SIG-M5 (cell line): ENCODE data around the gene CEP55.
"Not testable (repeated sequence)": the region's sequence is repeated elsewhere in the genome, so short reads cannot be mapped to it uniquely, and the experiment has no call there.

Experiments
- DNase-seq: peaks from one replicate; lab custom pipeline; 2025; lab: John Stamatoyannopoulos, UW

Gene CEP55

DNA sequence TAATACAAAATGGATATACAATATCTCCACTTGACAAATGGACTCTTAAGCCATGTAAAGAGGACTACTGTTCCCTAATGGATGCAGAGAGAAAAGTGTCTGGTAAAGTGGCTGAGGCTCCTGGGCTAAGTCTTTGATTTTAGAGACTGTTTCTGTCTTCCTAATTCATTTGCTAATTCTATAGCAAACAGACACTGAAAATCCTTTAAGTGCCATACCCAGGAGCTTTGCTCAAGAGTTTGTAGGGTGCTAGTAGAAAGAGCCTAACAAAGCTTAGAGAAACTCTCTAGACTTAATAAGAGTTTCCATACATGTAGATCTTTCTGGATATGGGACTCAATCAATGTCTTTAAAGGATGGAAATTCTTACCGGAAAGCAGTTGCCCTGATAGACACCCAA lies 16.7 kb downstream of the CEP55 start:
- no peak for DNase-seq

DNA sequence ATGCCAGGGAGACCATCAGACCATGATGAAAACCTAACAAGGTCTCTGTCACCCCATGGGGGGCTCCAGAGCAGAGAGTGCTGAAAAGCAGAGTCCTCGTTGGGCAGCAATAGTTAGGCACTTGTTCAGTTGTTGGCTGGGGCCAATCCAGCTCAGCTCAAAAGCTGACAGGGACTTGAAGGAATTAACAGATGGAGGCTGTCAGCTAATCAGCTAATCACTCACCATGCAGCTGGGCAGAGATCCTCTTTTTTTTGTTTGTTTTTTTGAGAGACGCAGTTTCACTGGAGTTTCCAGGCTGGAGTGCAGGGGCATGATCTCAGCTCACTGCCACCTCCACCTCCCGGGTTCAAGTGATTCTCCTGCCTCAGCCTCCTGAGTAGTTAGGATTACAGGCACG lies 18.1 kb downstream of the CEP55 start:
- DNase-seq, result no peak

DNA sequence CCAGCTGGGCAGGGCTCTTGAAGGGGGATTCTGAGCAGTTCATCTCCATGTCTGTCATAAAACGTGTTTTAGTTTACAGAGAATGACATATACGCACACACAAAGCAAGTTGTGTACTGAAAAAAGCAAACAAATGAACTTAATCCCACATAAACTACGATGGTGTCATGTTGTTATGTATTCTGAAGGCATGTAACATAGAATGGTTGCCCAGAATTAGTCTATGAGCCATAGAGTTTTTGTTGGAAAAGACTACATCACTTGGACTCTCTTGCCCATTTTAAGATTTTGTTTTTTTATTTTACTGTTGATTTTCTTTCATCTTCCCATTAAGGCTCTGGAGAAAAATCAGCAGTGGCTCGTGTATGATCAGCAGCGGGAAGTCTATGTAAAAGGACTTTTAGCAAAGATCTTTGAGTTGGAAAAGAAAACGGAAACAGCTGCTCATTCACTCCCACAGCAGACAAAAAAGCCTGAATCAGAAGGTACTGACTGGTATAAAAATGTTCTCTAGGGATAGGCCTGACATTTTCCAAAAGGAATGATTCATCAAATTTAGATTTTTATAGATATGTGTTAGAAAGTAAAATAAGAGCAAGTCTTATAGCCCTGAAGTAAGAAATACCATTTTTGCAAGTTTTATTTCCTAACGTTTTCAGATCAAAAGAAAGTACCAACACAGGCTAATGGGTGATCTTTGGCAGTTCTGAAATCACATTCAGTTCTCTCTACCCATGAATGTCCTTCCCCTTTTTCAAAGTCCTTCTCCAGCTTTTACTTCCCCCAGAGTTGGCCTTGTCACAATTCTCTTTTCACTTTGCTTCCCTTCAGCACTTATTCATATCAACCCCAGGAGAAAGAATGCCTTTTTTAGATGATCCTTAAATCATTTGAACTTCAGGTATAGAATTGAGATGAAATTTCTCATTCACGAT lies 18.9 kb downstream of the CEP55 start:
- no peak for DNase-seq

DNA sequence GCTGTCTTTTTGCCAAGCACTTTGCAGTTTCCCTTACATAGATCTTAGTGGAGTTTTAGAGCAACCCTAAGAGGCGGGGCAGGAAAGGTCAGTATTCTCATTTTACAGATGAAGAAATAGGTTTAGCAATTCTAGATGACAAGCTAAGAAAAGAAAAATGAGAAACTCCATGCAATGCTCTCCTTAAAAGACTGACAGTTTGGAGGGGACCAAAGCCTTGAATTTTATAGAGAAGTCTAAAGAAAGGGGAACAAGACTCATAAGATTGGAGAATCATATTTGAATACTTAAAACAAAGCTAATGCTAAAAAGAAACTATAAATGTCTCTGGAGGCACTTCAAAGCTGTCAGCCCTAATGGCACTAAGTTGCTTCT lies 19.6 kb downstream of the CEP55 start:
- no peak for DNase-seq

DNA sequence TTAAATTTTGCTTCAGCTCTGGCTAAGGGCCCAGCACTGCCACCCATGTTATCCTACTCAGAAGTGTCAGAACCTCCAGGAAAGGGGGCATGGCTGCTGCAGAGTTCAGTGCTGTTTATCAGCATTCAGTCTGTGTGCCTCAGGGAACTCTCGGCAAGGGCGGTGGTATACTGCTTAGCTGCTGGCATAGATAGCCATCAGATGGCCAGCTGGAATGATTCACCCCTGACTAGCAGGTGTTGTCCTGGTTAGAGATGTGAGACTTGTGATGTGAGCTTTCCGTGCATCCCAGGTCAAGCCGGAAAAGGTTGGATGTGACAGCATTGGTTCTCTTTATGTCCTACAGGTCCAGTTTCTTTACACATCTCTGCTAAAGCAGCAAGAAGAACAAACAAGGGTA lies 22.1 kb downstream of the CEP55 start:
- no peak for DNase-seq

DNA sequence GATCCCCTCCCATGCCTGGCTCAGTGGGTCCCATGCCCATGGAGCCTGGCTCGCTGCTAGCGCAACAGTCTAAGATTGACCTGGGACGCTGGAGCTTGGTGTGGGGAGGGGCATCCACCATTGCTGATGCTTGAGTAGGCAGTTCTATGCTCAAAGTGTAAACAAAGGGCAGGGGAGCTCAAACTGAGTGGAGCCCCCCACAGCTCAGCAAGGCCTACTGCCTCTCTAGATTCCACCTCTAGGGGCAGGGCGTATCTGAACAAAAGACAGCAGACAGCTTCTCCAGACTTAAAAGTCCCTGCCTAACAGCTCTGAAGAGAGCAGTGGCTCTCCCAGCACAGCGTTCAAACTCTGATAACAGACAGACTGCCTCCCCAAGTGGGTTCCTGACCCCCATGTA lies 38.9 kb downstream of the CEP55 start:
- no peak for DNase-seq

DNA sequence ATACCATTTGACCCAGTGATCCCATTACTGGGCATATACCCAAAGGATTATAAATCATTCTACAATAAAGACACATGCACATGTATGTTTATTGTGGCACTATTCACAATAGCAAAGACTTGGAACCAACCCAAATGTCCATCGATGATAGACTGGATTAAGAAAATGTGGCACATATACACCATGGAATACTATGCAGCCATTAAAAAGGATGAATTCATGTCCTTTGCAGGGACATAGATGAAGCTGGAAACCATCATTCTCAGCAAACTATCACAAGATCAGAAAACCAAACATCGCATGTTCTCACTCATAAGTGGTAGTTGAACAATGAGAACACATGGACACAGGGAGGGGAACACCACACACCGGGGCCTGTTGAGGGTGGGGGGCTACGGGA lies 44.5 kb downstream of the CEP55 start:
- not testable (repeated sequence) for DNase-seq

DNA sequence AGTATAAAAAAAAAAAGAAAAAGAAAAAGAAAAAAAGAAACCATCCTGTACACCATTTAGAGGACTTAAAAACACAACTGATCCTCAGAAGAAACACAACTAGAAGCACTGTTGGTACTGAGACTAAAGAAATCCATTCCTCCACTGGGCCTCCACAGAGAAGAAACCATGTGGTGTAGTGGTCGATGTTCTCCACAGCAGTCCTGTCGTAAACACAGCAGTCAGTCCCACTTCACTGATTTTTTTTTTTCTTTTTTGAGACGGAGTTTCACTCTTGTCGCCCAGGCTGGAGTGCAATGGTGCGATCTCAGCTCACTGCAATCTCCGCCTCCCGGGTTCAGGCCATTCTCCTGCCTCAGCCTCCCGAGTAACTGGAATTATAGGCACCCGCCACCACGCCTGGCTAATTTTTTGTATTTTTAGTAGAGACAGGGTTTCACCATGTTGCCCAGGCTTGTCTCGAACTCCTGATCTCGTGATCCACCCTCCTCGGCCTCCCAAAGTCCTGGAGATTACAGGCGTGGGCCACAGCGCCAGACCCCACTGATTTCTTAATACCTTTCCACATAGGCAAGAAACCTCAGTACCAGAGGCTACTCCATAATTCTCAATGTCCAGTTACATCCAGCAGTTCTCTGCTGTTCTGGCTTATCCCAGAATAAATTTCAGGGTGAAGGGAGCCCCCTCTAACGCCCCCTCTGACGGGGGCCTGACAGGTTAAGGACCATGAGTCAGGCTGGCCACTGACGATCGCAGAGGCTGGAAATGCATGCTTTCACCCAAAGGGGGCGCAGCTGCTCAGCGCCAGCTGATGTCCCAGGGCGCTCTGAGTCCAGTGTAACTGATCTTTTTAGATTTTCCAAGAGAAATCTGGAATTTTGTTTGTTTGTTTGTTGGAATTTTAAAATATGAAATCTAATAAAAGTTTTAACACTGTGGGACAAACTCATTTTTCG lies 45.3 kb downstream of the CEP55 start:
- DNase-seq, result no peak

DNA sequence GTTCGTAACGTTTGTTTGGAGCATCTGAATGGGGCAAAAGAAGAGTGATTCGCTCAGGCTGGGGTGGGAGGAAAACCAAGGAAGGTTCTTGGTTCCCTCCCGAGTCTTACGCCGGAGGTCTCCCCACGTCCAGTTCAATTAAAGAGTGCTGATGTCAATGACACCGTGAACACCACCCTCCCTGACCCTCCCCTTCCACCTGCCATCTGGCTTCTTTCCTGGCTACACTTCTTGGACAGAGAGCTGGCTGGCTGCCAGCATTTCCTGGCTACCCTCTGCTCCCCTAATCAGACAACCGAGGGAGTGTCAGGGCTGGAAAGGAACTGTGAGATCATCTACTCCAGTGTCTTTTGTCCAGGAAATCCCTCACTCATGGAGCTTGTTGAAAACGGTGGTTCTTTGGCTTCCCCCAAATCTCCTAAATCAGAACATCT lies 46.0 kb downstream of the CEP55 start:
- no peak for DNase-seq

DNA sequence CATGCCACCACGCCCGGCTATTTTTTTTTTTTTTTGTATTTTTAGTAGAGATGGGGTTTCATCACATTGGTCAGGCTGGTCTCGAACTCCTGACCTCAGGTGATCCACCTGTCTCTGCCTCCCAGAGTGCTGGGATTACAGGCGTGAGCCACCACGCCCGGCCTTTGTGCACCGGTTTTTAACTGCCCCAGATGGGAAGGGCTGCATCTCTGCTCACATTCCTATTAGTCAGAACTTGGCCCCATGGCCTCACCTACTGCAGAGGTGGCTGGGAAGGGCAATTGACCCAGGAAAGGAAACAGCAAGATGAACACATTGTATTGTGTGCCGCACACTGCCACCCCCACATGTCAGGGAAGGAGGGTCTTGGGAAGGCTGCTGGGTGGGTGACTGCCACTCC lies 50.6 kb downstream of the CEP55 start:
- not testable (repeated sequence) for DNase-seq

DNA sequence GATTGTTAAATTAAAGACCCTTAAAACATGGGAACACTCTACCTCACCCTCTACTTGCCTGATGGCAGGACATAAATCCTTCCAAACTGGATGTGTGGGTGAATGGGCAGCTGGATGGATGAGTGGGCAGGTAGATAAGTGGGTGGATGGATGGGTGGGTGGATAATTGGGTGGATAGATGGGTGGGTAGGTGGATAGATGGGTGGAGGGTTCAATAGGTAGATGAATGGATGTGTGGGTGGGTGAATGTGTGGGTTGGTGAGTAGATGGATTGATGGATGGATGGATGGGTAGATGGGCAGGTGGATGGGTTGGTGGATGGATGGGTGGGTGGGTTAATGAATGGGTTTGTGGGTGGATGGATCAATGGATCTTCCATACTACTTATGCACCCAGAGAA lies 51.1 kb downstream of the CEP55 start:
- DNase-seq, result no peak

DNA sequence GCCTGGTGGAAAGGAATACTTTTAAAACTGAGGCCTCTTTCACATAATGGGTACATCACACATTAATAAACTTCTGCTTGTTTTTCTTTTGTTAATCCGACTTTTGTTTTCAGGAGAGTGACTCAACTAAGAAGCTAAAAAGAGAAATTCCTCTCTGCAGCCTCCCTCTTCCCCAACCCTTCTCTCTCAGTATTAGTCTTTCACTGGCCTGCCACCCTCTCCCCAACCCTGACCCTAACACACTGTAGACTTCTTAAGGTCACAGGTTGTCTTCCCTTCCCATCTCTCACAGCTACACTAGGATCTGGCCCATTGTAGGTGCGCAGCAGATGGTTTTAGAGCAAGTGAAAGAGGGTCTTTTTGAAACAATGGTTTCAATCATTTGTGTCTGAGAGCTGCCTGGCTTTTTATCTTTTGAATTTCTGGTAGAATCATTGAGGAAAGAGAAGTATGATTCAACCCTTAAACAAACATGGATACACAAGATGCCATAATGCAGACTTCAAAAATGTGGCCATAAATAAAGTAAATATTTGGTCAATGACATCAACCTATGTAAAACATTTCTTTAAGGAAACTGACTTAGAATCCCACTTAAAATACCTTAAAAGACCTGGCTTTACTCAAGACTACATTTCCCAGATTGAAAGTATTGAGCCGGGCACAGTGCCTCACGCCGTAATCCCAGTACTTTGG lies 52.1 kb downstream of the CEP55 start:
- DNase-seq, result no peak

DNA sequence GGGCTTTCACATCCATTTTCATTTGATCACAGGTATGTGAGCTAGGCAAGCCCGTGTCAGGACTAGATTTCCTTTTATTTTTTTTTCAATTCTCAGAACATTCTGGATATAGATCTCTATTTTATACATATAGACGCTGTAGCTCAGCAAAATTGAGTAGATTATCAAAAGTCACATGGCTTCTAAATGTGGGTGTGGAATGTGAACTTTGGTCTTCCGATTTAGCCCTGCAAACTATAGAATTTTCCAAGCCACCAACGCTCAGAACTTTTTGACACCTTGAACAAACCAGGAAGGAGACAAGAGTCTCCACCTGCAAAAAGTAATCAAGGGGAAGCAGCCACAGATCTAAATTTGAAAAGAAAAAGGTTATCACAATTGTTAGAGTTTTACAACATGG lies 54.2 kb downstream of the CEP55 start:
- no peak for DNase-seq

DNA sequence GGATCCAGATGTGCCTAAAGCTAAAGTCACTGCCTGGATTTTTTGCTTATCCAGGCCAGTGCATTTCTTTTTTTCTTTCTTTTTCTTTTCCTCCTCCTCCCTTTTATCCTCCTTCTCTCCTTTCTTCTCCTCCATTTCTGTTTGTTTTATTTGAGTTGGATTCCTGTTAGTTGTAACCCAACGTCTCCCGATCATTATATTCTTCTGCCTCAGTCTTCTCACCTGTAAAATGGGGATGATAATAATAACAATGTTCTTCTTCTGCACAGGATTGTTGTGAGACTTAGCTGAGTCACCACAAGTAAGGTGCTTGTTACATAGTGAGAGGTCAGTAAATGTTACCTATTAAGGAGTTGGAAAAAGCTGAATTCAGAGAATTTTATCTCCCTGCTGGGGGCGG lies 56.4 kb downstream of the CEP55 start:
- DNase-seq, result no peak

DNA sequence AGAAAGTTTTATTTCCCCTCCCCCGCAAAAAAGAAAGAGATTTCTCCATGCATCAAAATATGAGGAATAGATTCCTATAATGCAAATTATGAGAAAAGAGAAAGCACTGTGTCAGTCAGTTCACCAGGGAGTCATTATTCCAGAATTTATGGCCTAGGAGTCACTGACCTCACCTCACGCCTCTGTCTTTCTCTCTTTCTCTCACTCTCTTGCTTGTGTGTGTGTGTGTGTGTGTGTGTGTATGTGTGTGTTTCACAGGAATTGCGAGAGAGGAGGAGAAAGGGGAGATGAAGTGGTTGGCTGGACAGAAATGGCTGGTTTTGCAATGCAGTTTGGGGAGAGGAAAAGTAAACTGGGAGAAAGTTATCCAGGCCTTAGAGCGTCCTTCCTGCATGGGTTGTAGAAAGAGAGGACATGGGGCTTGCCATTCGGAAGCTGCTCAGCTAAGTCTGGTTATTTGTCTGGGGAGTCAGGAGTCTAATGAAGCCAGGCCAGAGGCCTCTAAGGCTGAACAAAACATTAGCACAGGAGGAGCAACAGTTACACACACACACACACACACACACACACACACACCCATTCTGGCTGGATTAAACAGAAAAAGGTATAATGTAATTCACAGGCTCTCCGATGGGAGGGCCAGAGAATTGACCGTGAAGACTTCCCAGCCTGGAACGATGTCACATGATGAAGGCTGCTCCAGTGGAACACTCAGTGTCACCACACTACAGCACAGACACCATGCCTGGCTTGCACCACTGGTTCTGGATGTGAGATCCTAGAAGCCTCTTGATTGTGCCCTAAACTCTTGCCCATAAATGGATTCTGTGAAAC lies 57.3 kb downstream of the CEP55 start:
- no peak for DNase-seq

DNA sequence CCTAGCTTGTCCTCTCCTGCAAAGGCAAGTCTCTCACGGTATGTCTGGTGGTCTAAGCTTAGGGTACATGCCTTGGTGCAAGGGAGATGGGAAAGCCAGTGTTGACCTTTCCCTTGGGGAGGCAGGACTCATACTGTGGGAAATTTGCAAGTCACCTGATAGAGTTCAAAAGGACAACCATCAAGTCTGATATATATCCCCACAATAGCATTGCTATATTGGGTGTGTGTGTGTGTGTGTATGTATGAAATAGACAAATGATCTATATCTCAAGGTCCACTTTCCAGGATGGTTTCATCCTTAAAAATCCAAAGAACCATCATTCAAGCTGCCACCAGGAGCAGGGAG lies 57.9 kb downstream of the CEP55 start:
- no peak for DNase-seq

DNA sequence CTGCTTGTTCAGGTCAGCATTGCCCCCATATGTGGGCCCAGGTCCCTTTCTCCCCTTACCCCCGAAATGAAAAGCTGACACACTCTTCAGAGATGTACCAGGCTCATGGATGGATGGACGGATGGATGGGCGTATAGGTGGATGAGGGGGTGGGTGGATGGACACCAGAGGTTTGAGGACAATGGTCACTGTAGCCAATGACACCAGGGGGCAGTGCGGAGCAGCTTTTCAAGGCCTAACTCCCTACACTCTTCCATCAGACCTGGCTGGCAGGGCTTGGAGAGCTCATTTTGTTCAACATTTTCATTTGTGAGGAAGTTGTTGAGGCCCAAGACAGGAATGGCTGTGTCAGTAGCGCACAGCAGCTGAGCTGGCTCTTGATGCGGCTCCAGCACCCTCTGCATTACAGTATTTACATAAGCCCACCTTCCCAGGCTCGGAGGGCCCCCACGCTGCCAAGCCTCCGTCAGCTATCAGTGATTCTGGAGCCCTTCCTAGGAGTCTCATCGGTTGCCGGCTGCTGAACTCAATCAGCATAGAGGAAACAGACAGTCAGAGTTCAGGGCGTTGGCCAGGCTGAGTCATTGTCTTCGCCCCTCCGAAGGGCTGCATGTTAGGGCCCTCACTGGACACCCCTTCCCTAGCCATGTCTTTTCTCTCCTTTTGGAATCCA lies 58.5 kb downstream of the CEP55 start:
- DNase-seq, result no peak

DNA sequence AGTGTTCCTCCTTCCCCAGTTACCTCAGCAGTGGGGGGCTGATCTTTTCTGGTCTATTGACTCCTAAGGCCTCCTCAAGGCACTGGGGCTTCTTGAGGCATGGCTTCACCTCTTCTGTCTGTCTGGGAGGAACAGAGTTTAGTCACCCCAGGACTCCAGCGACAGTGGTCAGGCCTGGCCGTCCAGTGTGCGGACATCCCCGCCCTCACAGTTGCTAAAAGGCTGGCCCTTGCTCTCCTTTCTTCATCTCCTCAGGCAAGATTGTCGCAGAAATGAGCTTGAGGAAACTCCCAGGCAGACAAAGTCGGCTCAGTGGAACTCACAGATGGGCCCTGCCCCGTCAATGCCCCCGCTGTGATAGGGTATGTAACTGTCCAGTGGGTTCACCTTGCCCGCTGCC lies 63.1 kb downstream of the CEP55 start:
- DNase-seq, result no peak

DNA sequence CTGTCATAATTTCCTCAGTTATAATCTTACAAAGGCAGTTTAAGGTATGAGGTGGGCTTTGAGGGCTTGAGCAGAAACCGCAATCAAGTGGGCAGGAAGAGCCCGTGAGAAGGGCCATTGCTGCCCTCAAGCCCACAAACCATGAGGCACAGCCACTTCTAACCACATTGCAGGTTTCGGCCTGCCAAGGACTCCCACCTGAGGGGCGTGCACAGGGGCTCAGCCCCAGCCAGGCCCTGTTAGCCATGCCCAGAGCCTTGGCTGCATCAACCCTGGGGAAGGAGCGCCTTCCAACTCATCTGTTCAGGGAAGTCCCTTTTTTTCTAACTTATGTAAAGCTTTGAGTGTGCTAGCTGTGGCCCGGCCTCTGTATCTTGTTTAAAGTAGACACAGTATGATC lies 64.1 kb downstream of the CEP55 start:
- no peak for DNase-seq

DNA sequence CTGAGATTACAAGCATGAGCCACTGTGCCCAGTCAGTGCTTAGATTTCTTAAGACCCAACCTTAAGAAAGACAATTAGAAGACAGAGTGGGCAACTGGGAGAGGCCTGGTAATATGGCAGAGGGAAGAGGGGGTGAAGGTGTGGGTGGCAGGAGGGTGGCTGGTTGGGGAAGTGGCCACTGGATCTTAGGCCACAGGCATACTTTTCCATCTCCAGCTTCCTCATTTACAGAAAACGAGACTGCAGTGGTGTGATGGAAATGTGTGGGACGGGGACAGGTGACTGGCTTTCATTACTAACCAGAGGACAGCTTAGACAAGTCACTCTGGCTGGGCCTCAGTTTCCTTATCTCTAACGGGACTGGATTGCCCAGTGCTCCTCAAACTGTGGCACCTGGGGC lies 69.0 kb downstream of the CEP55 start:
- DNase-seq, result no peak
